ENCODE data around the gene ABCA3. TPM values are rescaled to one million over a fixed set of nuclear protein-coding genes. Genes with fewer than 3 reads are reported as not detected.

Gene ABCA3
- total and polyA plus RNA-seq, 2 of the 8 experiments (the other 6 are each of a cell fraction or from before 2014, with no cell fraction given): 5.7 to 7.9 TPM

GRCh38 chr16:2287916-2288547 lies 52.5 kb downstream of the ABCA3 start:
- FAIRE-seq (no peak), DNase-seq (ENCODE audit: low read depth in 1 of 2, low spot score in 2 of 2) (no peak)
- no peaks in the 10 kb centered on the region for H3K79me1 ChIP-seq (ENCODE audit: low read depth, low read length)
- H3K79me2 ChIP-seq (ENCODE audit: control insufficient read depth in 1 of 2, insufficient read depth in 2 of 2, low read length in 2 of 2): no peaks in the 10 kb centered on the region
- H3K9ac ChIP-seq (replicated peaks in 1 of 4; ENCODE audit: extremely low read depth in 1 of 4, low read depth in 3 of 4, low read length in 3 of 4): no peak overlapping the region
- no peak overlapping the region for H2BK20ac ChIP-seq (ENCODE audit: low read length)
- no peak overlapping the region for H3K14ac ChIP-seq (ENCODE audit: insufficient read length)
- POLR2A ChIA-PET (ENCODE audit: partially characterized antibody): interaction anchor here (0.6 to 5.2 kb wide), 8 partner anchors 8 to 163 kb away, joined by 3 to 28 read pairs (median 4); partner anchors contain the start of gene ECI1
- no peak overlapping the region for H2BK12ac ChIP-seq (ENCODE audit: low read depth, low read length)
- TF ChIP-seq TCF12 (IDR thresholded peaks at IDR 0.05; ENCODE audit: low read depth, low read length): no peak
- no peak for TF ChIP-seq ATF3 (IDR thresholded peaks at IDR 0.05; ENCODE audit: insufficient read depth, low read depth, low read length)
- TF ChIP-seq BRCA1 (IDR thresholded peaks at IDR 0.05; ENCODE audit: low read depth, low read length): no peak
- no peak for TF ChIP-seq HDAC2 (IDR thresholded peaks at IDR 0.05; ENCODE audit: borderline replicate concordance in 1 of 2, low read depth in 2 of 2, low read length in 2 of 2)
- TF ChIP-seq KDM5A (IDR thresholded peaks at IDR 0.05; ENCODE audit: low read length): no peak
- TF ChIP-seq JUN (IDR thresholded peaks at IDR 0.05; ENCODE audit: low read depth, low read length): no peak
- H4K91ac ChIP-seq (replicated peaks; ENCODE audit: insufficient read length, low read length): no peak overlapping the region
- H2BK120ac ChIP-seq (replicated peaks; ENCODE audit: low read depth, low read length): no peak overlapping the region
- H3K4me2 ChIP-seq (ENCODE audit: insufficient read depth in 1 of 2, low read depth in 2 of 2, low read length in 2 of 2): no peak overlapping the region
- no peak overlapping the region for H2AK5ac ChIP-seq (ENCODE audit: low read depth, low read length)
- no peak overlapping the region for H2BK15ac ChIP-seq (ENCODE audit: low read length)
- no peaks in the 10 kb centered on the region for H3K36me3 ChIP-seq (ENCODE audit: control insufficient read depth in 2 of 4, insufficient read depth in 4 of 4, low read length in 3 of 4)
- no peak overlapping the region for H2AFZ ChIP-seq (ENCODE audit: low read length)
- H4K5ac ChIP-seq (ENCODE audit: insufficient read length, low read depth, low read length): no peak overlapping the region
- H4K8ac ChIP-seq (ENCODE audit: extremely low read depth, insufficient read depth, low read length): peak overlapping the region; percentile 51; the same call in 1 of the 2 replicates
- no peak overlapping the region for H3K18ac ChIP-seq (ENCODE audit: extremely low read depth, low read length)
- no peak overlapping the region for H3K23ac ChIP-seq (ENCODE audit: insufficient read length)
- H2BK5ac ChIP-seq (ENCODE audit: low read depth, low read length): no peak overlapping the region
- no peaks in the 10 kb centered on the region; a peak in 1 of 7 replicates for H3K4me1 ChIP-seq (replicated peaks in 1 of 4; ENCODE audit: control insufficient read depth in 3 of 4, insufficient read depth in 4 of 4, low read length in 3 of 4)
- CTCF ChIA-PET (ENCODE audit: partially characterized antibody): interaction anchor here (1.1 to 5.0 kb wide), 5 partner anchors 8 to 140 kb away, joined by 3 to 30 read pairs (median 3); no protein-coding TSS in a partner anchor
- H3K4ac ChIP-seq (replicated peaks; ENCODE audit: insufficient read length, low read depth, low read length): no peak overlapping the region
- no peaks in the 10 kb centered on the region for H4K20me1 ChIP-seq (replicated peaks in 1 of 2; ENCODE audit: control insufficient read depth in 1 of 2, insufficient read depth in 2 of 2, low read length in 2 of 2)
- no peaks in the 10 kb centered on the region for H3K27me3 ChIP-seq (replicated peaks in 1 of 4; ENCODE audit: control insufficient read depth in 3 of 4, extremely low read depth in 1 of 4, insufficient read depth in 3 of 4, low read length in 3 of 4)
- H3K27ac ChIP-seq (ENCODE audit: low read depth, low read length): no peak overlapping the region
- no peaks in the 10 kb centered on the region for H3K9me3 ChIP-seq (ENCODE audit: insufficient read depth in 2 of 2, low read depth in 1 of 2, low read length in 1 of 2)
- 89% methylated on average over 35 of the region's 35 CpGs; no CpG with 5 or more reads in 1 of the 2 experiments for WGBS, 2 experiments (ENCODE audit: extremely low coverage in 1 of 2, insufficient coverage in 1 of 2, insufficient read length in 1 of 2, insufficient replicate concordance in 2 of 2, low coverage in 1 of 2, low lambda C conversion rate in 2 of 2, missing lambda C conversion rate in 1 of 2)
- no peak overlapping the region for H3K4me3 ChIP-seq (ENCODE audit: extremely low read depth in 1 of 4, insufficient read depth in 2 of 4, low read depth in 3 of 4, low read length in 4 of 4)
- no peak overlapping the region for H3K56ac ChIP-seq (replicated peaks; ENCODE audit: insufficient read length, low read depth, low read length)
- H3K23me2 ChIP-seq (ENCODE audit: low read depth, low read length): no peaks in the 10 kb centered on the region

All from H1 (cell line).